ENCODE data around the gene MIPEP. TPM values are rescaled to one million over a fixed set of nuclear protein-coding genes. Genes with fewer than 3 reads are reported as not detected.

Gene MIPEP
- total RNA-seq, 2 experiments from 2014 or later, result 13.2 to 15.5 TPM

GRCh38 chr13:23740002-23740401, 149.2 kb downstream of the MIPEP start:
- H3K4me3 Mint-ChIP-seq, result no peak overlapping the region
- DNase-seq (no peak), ATAC-seq (no peak)
- ChIA-PET POLR2A (no interaction called here), CTCF (interaction anchor here (1.5 kb wide), 1 partner anchor 15 kb away, joined by 3 read pairs; no protein-coding TSS in a partner anchor)
- no peaks in the 10 kb centered on the region for H3K36me3 Mint-ChIP-seq (ENCODE audit: low read depth)
- H3K4me1 Mint-ChIP-seq, result peaks cover 31% of the 10 kb centered on the region
- intact Hi-C loops (cut with DNase I, micrococcal nuclease), result no loop called here
- no peak overlapping the region for H3K27ac Mint-ChIP-seq
- H3K9me3 Mint-ChIP-seq (ENCODE audit: low read depth), result no peaks in the 10 kb centered on the region
- no peaks in the 10 kb centered on the region for H3K27me3 Mint-ChIP-seq

GRCh38 chr13:23739596-23739995, 149.6 kb downstream of the MIPEP start:
- CTCF ChIA-PET, result interaction anchor here (0.7 kb wide), 1 partner anchor 20 kb away, joined by 3 read pairs; no protein-coding TSS in a partner anchor
- ATAC-seq, result no peak
- intact Hi-C loops (cut with DNase I, micrococcal nuclease), result no loop called here

GRCh38 chr13:23736541-23736940, 152.7 kb downstream of the MIPEP start:
- Mint-ChIP-seq H3K9me3 (ENCODE audit: low read depth) (no peaks in the 10 kb centered on the region), H3K4me1 (no peaks in the 10 kb centered on the region), H3K36me3 (ENCODE audit: low read depth) (no peaks in the 10 kb centered on the region), H3K27me3 (no peaks in the 10 kb centered on the region), H3K27ac (no peak overlapping the region), H3K4me3 (no peak overlapping the region)
- CTCF ChIA-PET, result interaction anchor here (0.6 kb wide), 1 partner anchor 479 kb away, joined by 3 read pairs; no protein-coding TSS in a partner anchor
- ATAC-seq (no peak), DNase-seq (no peak)
- intact Hi-C loops (cut with DNase I, micrococcal nuclease), result no loop called here
- POLR2A ChIA-PET, result no interaction called here

More at GRCh38 chr13:23739596-23739995, 149.6 kb downstream of the MIPEP start:
- POLR2A ChIA-PET, result no interaction called here
- no peaks in the 10 kb centered on the region for H3K36me3 Mint-ChIP-seq (ENCODE audit: low read depth)
- H3K9me3 Mint-ChIP-seq (ENCODE audit: low read depth), result no peaks in the 10 kb centered on the region
- DNase-seq, result no peak
- peaks cover 27% of the 10 kb centered on the region for H3K4me1 Mint-ChIP-seq
- H3K4me3 Mint-ChIP-seq, result no peak overlapping the region
- no peak overlapping the region for H3K27ac Mint-ChIP-seq
- H3K27me3 Mint-ChIP-seq, result no peaks in the 10 kb centered on the region

- intact Hi-C loops (cut with DNase I, micrococcal nuclease), result no loop called here
- Mint-ChIP-seq H3K27me3 (no peaks in the 10 kb centered on the region), H3K4me3 (no peak overlapping the region), H3K4me1 (no peaks in the 10 kb centered on the region), H3K9me3 (ENCODE audit: low read depth) (no peaks in the 10 kb centered on the region), H3K36me3 (ENCODE audit: low read depth) (no peaks in the 10 kb centered on the region), H3K27ac (no peak overlapping the region)
- ATAC-seq (no peak), DNase-seq (no peak)
- ChIA-PET CTCF (interaction anchor here (0.8 kb wide), 1 partner anchor 246 kb away, joined by 3 read pairs; no protein-coding TSS in a partner anchor), POLR2A (no interaction called here)
Observed at GRCh38 chr13:23735329-23735728, 153.9 kb downstream of the MIPEP start.

- H3K9me3 Mint-ChIP-seq (ENCODE audit: low read depth), result no peaks in the 10 kb centered on the region
- no peak overlapping the region for H3K27ac Mint-ChIP-seq
Observed at GRCh38 chr13:23731709-23732108, 157.5 kb downstream of the MIPEP start.

GRCh38 chr13:23730251-23730650, 158.9 kb downstream of the MIPEP start:
- DNase-seq (no peak), ATAC-seq (no peak)
- no peaks in the 10 kb centered on the region for H3K27me3 Mint-ChIP-seq
- POLR2A ChIA-PET, result no interaction called here
- H3K4me3 Mint-ChIP-seq, result no peak overlapping the region
- intact Hi-C loops (cut with DNase I, micrococcal nuclease), result no loop called here
- no peaks in the 10 kb centered on the region for H3K9me3 Mint-ChIP-seq (ENCODE audit: low read depth)
- no peaks in the 10 kb centered on the region for H3K4me1 Mint-ChIP-seq
- no peak overlapping the region for H3K27ac Mint-ChIP-seq
- CTCF ChIA-PET, result no interaction called here
- peaks cover 4% of the 10 kb centered on the region for H3K36me3 Mint-ChIP-seq (ENCODE audit: low read depth)

More at GRCh38 chr13:23731709-23732108, 157.5 kb downstream of the MIPEP start:
- ChIA-PET CTCF (no interaction called here), POLR2A (no interaction called here)
- H3K4me1 Mint-ChIP-seq, result no peaks in the 10 kb centered on the region
- H3K27me3 Mint-ChIP-seq, result no peaks in the 10 kb centered on the region
- ATAC-seq (no peak), DNase-seq (no peak)
- no peak overlapping the region for H3K4me3 Mint-ChIP-seq
- peaks cover 4% of the 10 kb centered on the region for H3K36me3 Mint-ChIP-seq (ENCODE audit: low read depth)
- intact Hi-C loops (cut with DNase I, micrococcal nuclease), result no loop called here

- no peak for DNase-seq
- Mint-ChIP-seq H3K4me3 (no peak overlapping the region), H3K27ac (no peak overlapping the region), H3K9me3 (ENCODE audit: low read depth) (no peaks in the 10 kb centered on the region), H3K36me3 (ENCODE audit: low read depth) (peaks cover 4% of the 10 kb centered on the region), H3K27me3 (no peaks in the 10 kb centered on the region), H3K4me1 (no peaks in the 10 kb centered on the region)
- ChIA-PET CTCF (no interaction called here), POLR2A (no interaction called here)
- no peak for ATAC-seq
- intact Hi-C loops (cut with DNase I, micrococcal nuclease), result no loop called here
Observed at GRCh38 chr13:23729531-23729930, 159.7 kb downstream of the MIPEP start.

- Mint-ChIP-seq H3K4me1 (no peaks in the 10 kb centered on the region), H3K27ac (no peak overlapping the region), H3K36me3 (ENCODE audit: low read depth) (peaks cover 4% of the 10 kb centered on the region), H3K4me3 (no peak overlapping the region), H3K27me3 (no peaks in the 10 kb centered on the region), H3K9me3 (ENCODE audit: low read depth) (no peaks in the 10 kb centered on the region)
- ChIA-PET POLR2A (no interaction called here), CTCF (no interaction called here)
- intact Hi-C loops (cut with DNase I, micrococcal nuclease), result no loop called here
- no peak for DNase-seq
- no peak for ATAC-seq
Observed at GRCh38 chr13:23728807-23729206, 160.4 kb downstream of the MIPEP start.

GRCh38 chr13:23725922-23726321, 163.3 kb downstream of the MIPEP start:
- DNase-seq (no peak), ATAC-seq (no peak)
- Mint-ChIP-seq H3K9me3 (ENCODE audit: low read depth) (no peaks in the 10 kb centered on the region), H3K27ac (no peak overlapping the region), H3K36me3 (ENCODE audit: low read depth) (peaks cover 4% of the 10 kb centered on the region), H3K27me3 (no peaks in the 10 kb centered on the region), H3K4me1 (no peaks in the 10 kb centered on the region), H3K4me3 (no peak overlapping the region)
- intact Hi-C loops (cut with DNase I, micrococcal nuclease), result no loop called here
- CTCF ChIA-PET, result interaction anchor here (1.2 kb wide), 1 partner anchor 16 kb away, joined by 3 read pairs; no protein-coding TSS in a partner anchor
- POLR2A ChIA-PET, result no interaction called here

- POLR2A ChIA-PET, result no interaction called here
- Mint-ChIP-seq H3K36me3 (ENCODE audit: low read depth) (peaks cover 4% of the 10 kb centered on the region), H3K4me1 (peaks cover 2% of the 10 kb centered on the region), H3K4me3 (no peak overlapping the region), H3K27me3 (no peaks in the 10 kb centered on the region), H3K27ac (no peak overlapping the region), H3K9me3 (ENCODE audit: low read depth) (no peaks in the 10 kb centered on the region)
- CTCF ChIA-PET, result interaction anchor here (1.2 kb wide), 1 partner anchor 18 kb away, joined by 3 read pairs; no protein-coding TSS in a partner anchor
- intact Hi-C loops (cut with DNase I, micrococcal nuclease), result no loop called here
- no peak for DNase-seq
- ATAC-seq, result no peak
Observed at GRCh38 chr13:23724196-23724970, 164.8 kb downstream of the MIPEP start.

- no peak for ATAC-seq
- H3K27ac Mint-ChIP-seq, result no peak overlapping the region
- no peaks in the 10 kb centered on the region for H3K27me3 Mint-ChIP-seq
- peaks cover 11% of the 10 kb centered on the region for H3K4me1 Mint-ChIP-seq
- no peak overlapping the region for H3K4me3 Mint-ChIP-seq
- ChIA-PET CTCF (no interaction called here), POLR2A (no interaction called here)
- H3K36me3 Mint-ChIP-seq (ENCODE audit: low read depth), result peaks cover 4% of the 10 kb centered on the region
- DNase-seq, result no peak
- intact Hi-C loops (cut with DNase I, micrococcal nuclease), result no loop called here
- no peaks in the 10 kb centered on the region for H3K9me3 Mint-ChIP-seq (ENCODE audit: low read depth)
Observed at GRCh38 chr13:23723471-23723870, 165.7 kb downstream of the MIPEP start.

GRCh38 chr13:23722726-23723453, 166.3 kb downstream of the MIPEP start:
- Mint-ChIP-seq H3K27ac (no peak overlapping the region), H3K4me1 (peaks cover 15% of the 10 kb centered on the region), H3K36me3 (ENCODE audit: low read depth) (peaks cover 3% of the 10 kb centered on the region), H3K27me3 (no peaks in the 10 kb centered on the region), H3K9me3 (ENCODE audit: low read depth) (no peaks in the 10 kb centered on the region), H3K4me3 (no peak overlapping the region)
- ChIA-PET POLR2A (no interaction called here), CTCF (interaction anchor here (0.6 to 1.1 kb wide), 4 partner anchors 11 to 372 kb away, joined by 3 to 4 read pairs (median 3); no protein-coding TSS in a partner anchor)
- ATAC-seq, result no peak
- intact Hi-C loops (cut with DNase I, micrococcal nuclease), result no loop called here
- DNase-seq, result no peak
